H1 (cell line): ENCODE data around the gene NFATC4. TPM values are rescaled to one million over a fixed set of nuclear protein-coding genes. Genes with fewer than 3 reads are reported as not detected.
A peak's percentile ranks its signal among the peaks of the same experiment; 100 is the strongest.

Source experiments
- CTCF ChIA-PET: fragments of 300-600 bp; sonication (Branson Sonifier 250); formaldehyde crosslinking; loops from one replicate; lab custom pipeline; 2021; ENCODE audit not compliant: partially characterized antibody; lab: Charles Lee
- POLR2A ChIA-PET: fragments of 300-600 bp; sonication (Branson Sonifier 250); formaldehyde crosslinking; loops from one replicate; lab custom pipeline; 2021; ENCODE audit warnings: inconsistent platforms; ENCODE audit not compliant: partially characterized antibody; lab: Charles Lee
- DNase-seq, 2 experiments: peaks; one replicate each; pipeline versions ENCODE4 v3.0.0 to v3.0.0-alpha.2; 2010 to 2022; ENCODE audit warnings: low spot score in 2 of 2, low read depth in 1 of 2, mixed read lengths in 1 of 2
- FAIRE-seq: peaks from 2 replicates; lab custom pipeline; 2011; peaks lifted over from hg19 to GRCh38; lab: Jason Lieb, UNC
- H2AFZ ChIP-seq: 2 replicates; pipeline ENCODE4 v1.8.1; 2012; ENCODE audit warnings: low read length, inconsistent platforms
- H2AK5ac ChIP-seq: 2 replicates; pipeline ENCODE4 v1.6.1; 2013; ENCODE audit warnings: low read depth, low read length
- H2BK120ac ChIP-seq: replicated peaks from 2 replicates; pipeline ENCODE3; 2013; ENCODE audit warnings: low read depth, low read length, inconsistent platforms
- H2BK12ac ChIP-seq: 2 replicates; pipeline ENCODE4 v1.6.1; 2013; ENCODE audit warnings: low read depth, low read length
- H2BK15ac ChIP-seq: 2 replicates; pipeline ENCODE4 v1.6.1; 2013; ENCODE audit warnings: low read length
- H2BK20ac ChIP-seq: 2 replicates; pipeline ENCODE4 v1.6.1; 2013; ENCODE audit warnings: low read length
- H2BK5ac ChIP-seq: 2 replicates; pipeline ENCODE4 v1.6.1; 2013; ENCODE audit warnings: low read depth, low read length
- H3K14ac ChIP-seq: 2 replicates; pipeline ENCODE4 v1.6.1; 2013; ENCODE audit warnings: inconsistent platforms; ENCODE audit not compliant: insufficient read length
- H3K18ac ChIP-seq: 2 replicates; pipeline ENCODE4 v1.6.1; 2013; ENCODE audit warnings: low read length; ENCODE audit errors: extremely low read depth
- H3K23ac ChIP-seq: 2 replicates; pipeline ENCODE4 v1.6.1; 2013; ENCODE audit warnings: inconsistent platforms; ENCODE audit not compliant: insufficient read length
- H3K23me2 ChIP-seq: 2 replicates; pipeline ENCODE4 v1.6.1; 2013; ENCODE audit warnings: low read depth, low read length
- H3K27ac ChIP-seq: 2 replicates; pipeline ENCODE4 v1.6.1; 2011; ENCODE audit warnings: low read depth, low read length, inconsistent platforms
- H3K27me3 ChIP-seq, 4 experiments: replicated peaks in 1 of 4; 1 replicate in 1 of 4; 2 replicates in 3 of 4; pipeline versions ENCODE4 v1.6.1 to v1.8.1; 2011 to 2013; ENCODE audit warnings: low read length in 3 of 4, mild to moderate bottlenecking in 3 of 4, inconsistent platforms in 2 of 4, mixed read lengths in 2 of 4, moderate library complexity in 1 of 4; ENCODE audit not compliant: control insufficient read depth in 3 of 4, insufficient read depth in 3 of 4; ENCODE audit errors: extremely low read depth in 1 of 4
- H3K36me3 ChIP-seq, 4 experiments: 2 replicates each; pipeline versions ENCODE4 v1.6.1 to v1.8.1; 2011 to 2013; ENCODE audit warnings: mild to moderate bottlenecking in 4 of 4, low read length in 3 of 4, moderate library complexity in 2 of 4, control low read depth in 1 of 4, inconsistent platforms in 1 of 4; ENCODE audit not compliant: insufficient read depth in 4 of 4, control insufficient read depth in 2 of 4
- H3K4ac ChIP-seq: replicated peaks from 2 replicates; pipeline ENCODE3; 2013; ENCODE audit warnings: low read length, low read depth, mixed read lengths, inconsistent platforms; ENCODE audit not compliant: insufficient read length
- H3K4me1 ChIP-seq, 4 experiments: replicated peaks in 1 of 4; 1 replicate in 1 of 4; 2 replicates in 3 of 4; pipeline versions ENCODE4 v1.6.1 to v1.8.1; 2011 to 2013; ENCODE audit warnings: low read length in 3 of 4, inconsistent platforms in 2 of 4, mixed read lengths in 1 of 4; ENCODE audit not compliant: insufficient read depth in 4 of 4, control insufficient read depth in 3 of 4
- H3K4me2 ChIP-seq, 2 experiments: 2 replicates each; pipeline versions ENCODE4 v1.6.1 to v1.8.1; 2011 to 2013; ENCODE audit warnings: low read depth in 2 of 2, low read length in 2 of 2, control low read depth in 1 of 2, inconsistent platforms in 1 of 2, mild to moderate bottlenecking in 1 of 2; ENCODE audit not compliant: insufficient read depth in 1 of 2
- H3K4me3 ChIP-seq, 4 experiments: fragments of 200-600, 300-600 bp in 1 of 4; sonication (generic), shearing (Covaris generic), sonication (Bioruptor Twin) in 1 of 4; 2 replicates each; pipeline versions ENCODE4 v1.5.1 to v1.8.1; 2011 to 2016; ENCODE audit warnings: low read length in 4 of 4, low read depth in 3 of 4, control low read depth in 2 of 4, inconsistent platforms in 2 of 4, mild to moderate bottlenecking in 2 of 4, mixed read lengths in 1 of 4, moderate library complexity in 1 of 4; ENCODE audit not compliant: insufficient read depth in 2 of 4; ENCODE audit errors: extremely low read depth in 1 of 4
- H3K56ac ChIP-seq: replicated peaks from 2 replicates; pipeline ENCODE3; 2013; ENCODE audit warnings: low read depth, mild to moderate bottlenecking, mixed read lengths, low read length, inconsistent platforms; ENCODE audit not compliant: insufficient read length
- H3K79me1 ChIP-seq: 2 replicates; pipeline ENCODE4 v1.6.1; 2013; ENCODE audit warnings: low read depth, low read length, control low read depth
- H3K79me2 ChIP-seq, 2 experiments: 2 replicates each; pipeline versions ENCODE4 v1.6.1 to v1.8.1; 2012 to 2013; ENCODE audit warnings: low read length in 2 of 2, mild to moderate bottlenecking in 2 of 2, inconsistent platforms in 1 of 2; ENCODE audit not compliant: insufficient read depth in 2 of 2, control insufficient read depth in 1 of 2
- H3K9ac ChIP-seq, 4 experiments: replicated peaks in 1 of 4; 1 replicate in 1 of 4; 2 replicates in 3 of 4; pipeline versions ENCODE4 v1.6.1 to v1.8.1; 2011 to 2013; ENCODE audit warnings: low read depth in 3 of 4, low read length in 3 of 4, control low read depth in 2 of 4, mild to moderate bottlenecking in 2 of 4, moderate library complexity in 2 of 4, inconsistent platforms in 1 of 4; ENCODE audit errors: extremely low read depth in 1 of 4
- H3K9me3 ChIP-seq, 2 experiments: 2 replicates each; pipeline versions ENCODE4 v1.6.1 to v1.8.1; 2012 to 2013; ENCODE audit warnings: mild to moderate bottlenecking in 2 of 2, moderate library complexity in 2 of 2, control low read depth in 1 of 2, inconsistent platforms in 1 of 2, low read depth in 1 of 2, low read length in 1 of 2, mixed read lengths in 1 of 2; ENCODE audit not compliant: insufficient read depth in 2 of 2
- H4K20me1 ChIP-seq, 2 experiments: replicated peaks in 1 of 2; 2 replicates each; pipeline versions ENCODE3 to v1.8.1; 2011 to 2013; ENCODE audit warnings: inconsistent platforms in 2 of 2, low read length in 2 of 2, mild to moderate bottlenecking in 1 of 2; ENCODE audit not compliant: insufficient read depth in 2 of 2, control insufficient read depth in 1 of 2
- H4K5ac ChIP-seq: 2 replicates; pipeline ENCODE4 v1.6.1; 2013; ENCODE audit warnings: low read length, low read depth, mixed read lengths, inconsistent platforms; ENCODE audit not compliant: insufficient read length
- H4K8ac ChIP-seq: 2 replicates; pipeline ENCODE4 v1.8.0; 2013; ENCODE audit warnings: mild to moderate bottlenecking, moderate library complexity, low read length, inconsistent platforms; ENCODE audit not compliant: insufficient read depth; ENCODE audit errors: extremely low read depth
- H4K91ac ChIP-seq: replicated peaks from 2 replicates; pipeline ENCODE3; 2013; ENCODE audit warnings: low read length, mixed read lengths, inconsistent platforms; ENCODE audit not compliant: insufficient read length
- GTF2F1 ChIP-seq: IDR thresholded peaks from 2 replicates; pipeline ENCODE4 v1.6.1; 2012; ENCODE audit warnings: low read depth, low read length, improper control_type of control experiment, borderline replicate concordance
- WGBS, 2 experiments: shearing (Covaris generic) in 1 of 2; methylation state at CpG; one replicate each; pipeline versions ENCODE4 v1.1.6 to v1.1.7; 2013 to 2015; ENCODE audit warnings: low lambda C conversion rate in 2 of 2, mixed read lengths in 2 of 2, inconsistent platforms in 1 of 2, low coverage in 1 of 2, missing lambda C conversion rate in 1 of 2; ENCODE audit not compliant: insufficient replicate concordance in 2 of 2, insufficient coverage in 1 of 2, insufficient read length in 1 of 2; ENCODE audit errors: extremely low coverage in 1 of 2, missing lambda C conversion rate in 1 of 2; 5-methylcytosine and 5-hydroxymethylcytosine counted together
- polyA plus RNA-seq, 7 experiments: library from polyadenylated mRNA; depleted of rRNA in 3 of 7; stranded (reverse) in 5 of 7; unstranded in 2 of 7; fragments of >200 nt in 5 of 7; fragments of 200-250 nt in 2 of 7; gene quantifications; 1 replicate in 5 of 7; 2 replicates in 1 of 7; 4 replicates in 1 of 7; pipeline versions ENCODE4 v1.2.1 to v1.2.3, GENCODE V29; 2011 to 2013; ENCODE audit warnings: missing spikeins in 2 of 7, mixed read lengths in 2 of 7
- total RNA-seq: library from RNA; stranded (reverse); fragmentation: NEBNext Ultra II Directional; extraction: Animal tissue kit (Norgen Biotek cat#: 25700); gene quantifications from 2 replicates; pipeline ENCODE4 v1.2.1, GENCODE V29; 2021
- TF ChIP-seq, protein P1 (sequence below): IDR thresholded peaks from 2 replicates; pipeline ENCODE4 v1.6.1; 2012; ENCODE audit warnings: inconsistent platforms

The NFATC4 gene
- total and polyA plus RNA-seq, 2 of the 8 experiments (the other 6 are each of a cell fraction or from before 2014, with no cell fraction given) = 47.3 to 50.3 TPM

DNA sequence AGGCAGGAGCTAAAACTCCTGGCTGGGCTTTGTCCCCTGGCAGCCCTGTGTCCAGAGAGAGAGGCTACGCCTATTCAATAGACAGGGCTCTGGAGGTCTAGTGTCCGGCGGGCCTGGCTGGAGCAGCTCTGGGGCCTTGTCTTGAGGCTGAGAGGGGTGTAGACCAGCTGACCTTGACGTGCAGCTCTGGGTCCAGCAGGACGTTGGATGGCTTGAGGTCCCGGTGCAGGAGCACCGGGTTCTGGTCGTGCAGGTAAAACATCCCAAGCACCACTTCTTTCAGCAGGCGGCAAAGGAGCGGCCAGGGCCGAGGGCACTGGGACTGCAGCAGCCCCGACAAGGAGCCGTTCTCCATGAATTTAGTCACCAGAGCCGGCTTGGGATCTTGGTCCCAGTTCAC lies 29.1 kb upstream of the NFATC4 start:
- 72% methylated on average over 14 of the region's 14 CpGs; no CpG with 5 or more reads in 1 of the 2 experiments for WGBS, 2 experiments
- DNase-seq (no peak), FAIRE-seq (no peak)
- H3K27ac ChIP-seq = no peak overlapping the region
- peaks cover 60 to 81% (median 79%) of the 10 kb centered on the region in 4 experiments for H3K27me3 ChIP-seq
- H3K9ac ChIP-seq = no peak overlapping the region
- no peaks in the 10 kb centered on the region for H3K79me1 ChIP-seq
- H4K8ac ChIP-seq = no peak overlapping the region; the same call in 1 of the 2 replicates
- no peak overlapping the region for H4K91ac ChIP-seq
- no peak overlapping the region for H3K4ac ChIP-seq
- no peak overlapping the region for H2BK20ac ChIP-seq
- H4K20me1 ChIP-seq = peaks cover 0 to 2% of the 10 kb centered on the region in 2 experiments
- H2BK12ac ChIP-seq = no peak overlapping the region
- no peak overlapping the region for H3K23ac ChIP-seq
- H3K18ac ChIP-seq = no peak overlapping the region
- POLR2A ChIA-PET = interaction anchor here (1.1 to 1.7 kb wide), 4 partner anchors 13 to 132 kb away, joined by 3 to 4 read pairs (median 4); no protein-coding TSS in a partner anchor
- H3K4me3 ChIP-seq = peak overlapping the region; percentile 43 to 72 (median 57); a peak in 7 of 8 replicates
- H2BK5ac ChIP-seq = no peak overlapping the region
- no peak overlapping the region for H3K56ac ChIP-seq
- no peak for TF ChIP-seq GTF2F1
- TF ChIP-seq, protein P1, sequence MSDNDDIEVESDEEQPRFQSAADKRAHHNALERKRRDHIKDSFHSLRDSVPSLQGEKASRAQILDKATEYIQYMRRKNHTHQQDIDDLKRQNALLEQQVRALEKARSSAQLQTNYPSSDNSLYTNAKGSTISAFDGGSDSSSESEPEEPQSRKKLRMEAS = no peak
- TF ChIP-seq, all 59 proteins: peak for 0
- no peak overlapping the region for H2BK15ac ChIP-seq
- H3K4me2 ChIP-seq = peak overlapping the region; percentile 58 to 100
- no peaks in the 10 kb centered on the region for H3K79me2 ChIP-seq
- no peak overlapping the region for H4K5ac ChIP-seq
- H2AK5ac ChIP-seq = no peak overlapping the region
- CTCF ChIA-PET = interaction anchor here (0.9 to 27.8 kb wide), 10 partner anchors 9 to 222 kb away, joined by 3 to 664 read pairs (median 5); partner anchors contain the start of genes CBLN3, KHNYN, LTB4R2 and NFATC4
- no peak overlapping the region for H3K14ac ChIP-seq
- peaks cover 0 to 14% (median 4%) of the 10 kb centered on the region in 4 experiments; a peak in 5 of 7 replicates for H3K4me1 ChIP-seq
- no peaks in the 10 kb centered on the region for H3K9me3 ChIP-seq
- no peak overlapping the region for H2BK120ac ChIP-seq
- no peaks in the 10 kb centered on the region for H3K36me3 ChIP-seq
- peaks cover 19% of the 10 kb centered on the region; the same call in 1 of the 2 replicates for H3K23me2 ChIP-seq
- H2AFZ ChIP-seq = peak overlapping the region; percentile 70
